WERI-Rb-1 (cell line): ENCODE measurements around the gene KCTD21.

ENCODE experiments used
- DNase-seq: peaks from one replicate; pipeline ENCODE4 v3.0.0-alpha.2; 2020
- H3K27ac ChIP-seq: fragments of 250-450 bp; sonication (Bioruptor Pico); 2 replicates; pipeline ENCODE4 v1.5.1; 2020; ENCODE audit warnings: mild to moderate bottlenecking, moderate library complexity
- H3K27me3 ChIP-seq: fragments of 250-450 bp; sonication (Bioruptor Pico); 2 replicates; pipeline ENCODE4 v1.5.1; 2021; ENCODE audit warnings: mild to moderate bottlenecking, low read depth, moderate library complexity; ENCODE audit not compliant: insufficient read depth, severe bottlenecking
- H3K36me3 ChIP-seq: fragments of 250-450 bp; sonication (Bioruptor Pico); 2 replicates; pipeline ENCODE4 v1.5.1; 2020; ENCODE audit warnings: mild to moderate bottlenecking, moderate library complexity
- H3K4me3 ChIP-seq: 2 replicates; pipeline ENCODE4 v1.5.1; 2011; ENCODE audit warnings: low read depth, mild to moderate bottlenecking, control low read depth, low read length
- H3K9me3 ChIP-seq: fragments of 250-450 bp; sonication (Bioruptor Pico); 2 replicates; pipeline ENCODE4 v1.5.1; 2021; ENCODE audit warnings: mild to moderate bottlenecking, moderate library complexity; ENCODE audit not compliant: severe bottlenecking
- CTCF ChIP-seq: IDR thresholded peaks from 2 replicates; pipeline ENCODE4 v1.5.1; 2011; ENCODE audit warnings: low read depth, mild to moderate bottlenecking, control low read depth, inconsistent platforms, low read length

The KCTD21 gene

GRCh38 chr11:78138291-78138690, 50.1 kb downstream of the KCTD21 start:
- no peak for TF ChIP-seq CTCF
- Histone ChIP-seq H3K27me3 (no peaks in the 10 kb centered on the region), H3K4me3 (no peak overlapping the region), H3K36me3 (peaks cover 22% of the 10 kb centered on the region), H3K27ac (no peak overlapping the region), H3K9me3 (no peaks in the 10 kb centered on the region)
- no peak for DNase-seq

- DNase-seq: no peak
- H3K27ac ChIP-seq: no peak overlapping the region
- TF ChIP-seq CTCF: no peak
- H3K36me3 ChIP-seq: peaks cover 17% of the 10 kb centered on the region; the same call in 1 of the 2 replicates
- H3K9me3 ChIP-seq: no peaks in the 10 kb centered on the region
- no peak overlapping the region for H3K4me3 ChIP-seq
- H3K27me3 ChIP-seq: no peaks in the 10 kb centered on the region
Observed at GRCh38 chr11:78132475-78132874, 56.0 kb downstream of the KCTD21 start.

GRCh38 chr11:78131956-78132355, 56.5 kb downstream of the KCTD21 start:
- H3K4me3 ChIP-seq: no peak overlapping the region
- TF ChIP-seq CTCF: no peak

GRCh38 chr11:78127403-78127802, 61.0 kb downstream of the KCTD21 start:
- Histone ChIP-seq H3K4me3 (no peak overlapping the region), H3K36me3 (peaks cover 18% of the 10 kb centered on the region), H3K27ac (no peak overlapping the region), H3K27me3 (no peaks in the 10 kb centered on the region), H3K9me3 (no peaks in the 10 kb centered on the region)
- no peak for TF ChIP-seq CTCF
- DNase-seq: no peak

More at GRCh38 chr11:78131956-78132355, 56.5 kb downstream of the KCTD21 start:
- Histone ChIP-seq H3K36me3 (peaks cover 12% of the 10 kb centered on the region; the same call in 1 of the 2 replicates), H3K27ac (no peak overlapping the region), H3K9me3 (no peaks in the 10 kb centered on the region), H3K27me3 (no peaks in the 10 kb centered on the region)
- DNase-seq: no peak
